HEK293T (cell line): Measurements from ENCODE around the gene CNTRL.

Source experiments
- CTCF ChIA-PET: fragments of 350-600 bp; formaldehyde crosslinking; extraction: SDS; loops from one replicate; lab custom pipeline; 2021; ENCODE audit warnings: antibody characterized with exemption, inconsistent platforms; lab: Yijun Ruan, JAX
- POLR2A ChIA-PET: fragments of 350-600 bp; formaldehyde crosslinking; extraction: SDS; loops from one replicate; lab custom pipeline; 2020; ENCODE audit warnings: antibody characterized with exemption, inconsistent platforms; lab: Yijun Ruan, JAX
- DNase-seq: peaks from one replicate; pipeline ENCODE4 v3.0.0; 2012; ENCODE audit warnings: mixed read lengths; ENCODE audit errors: extremely low spot score
- ARNT ChIP-seq: fragments of 450-650 bp; IDR thresholded peaks from 2 replicates; pipeline ENCODE4 v1.6.1; 2017; ENCODE audit warnings: mild to moderate bottlenecking
- BHLHE40 ChIP-seq: fragments of 450-650 bp; IDR thresholded peaks from 2 replicates; pipeline ENCODE4 v1.6.1; 2016; ENCODE audit warnings: mild to moderate bottlenecking, moderate library complexity, borderline replicate concordance
- CTBP1 ChIP-seq: fragments of 450-650 bp; IDR thresholded peaks from 2 replicates; pipeline ENCODE4 v1.6.1; 2016; ENCODE audit warnings: borderline replicate concordance
- ELF4 ChIP-seq: fragments of 450-650 bp; IDR thresholded peaks from 2 replicates; pipeline ENCODE4 v1.6.1; 2017; ENCODE audit warnings: antibody characterized with exemption
- FOXA1 ChIP-seq: fragments of 450-650 bp; IDR thresholded peaks from 2 replicates; pipeline ENCODE4 v1.6.1; 2016; ENCODE audit warnings: mild to moderate bottlenecking
- FOXK2 ChIP-seq: fragments of 450-650 bp; IDR thresholded peaks from 2 replicates; pipeline ENCODE4 v1.6.1; 2016; ENCODE audit warnings: mild to moderate bottlenecking
- FOXM1 ChIP-seq: fragments of 450-650 bp; IDR thresholded peaks from 2 replicates; pipeline ENCODE4 v1.6.1; 2017; ENCODE audit warnings: mild to moderate bottlenecking, borderline replicate concordance
- HDGF ChIP-seq: fragments of 450-650 bp; IDR thresholded peaks from 2 replicates; pipeline ENCODE4 v1.6.1; 2017; ENCODE audit warnings: antibody characterized with exemption, borderline replicate concordance
- L3MBTL2 ChIP-seq: fragments of 450-650 bp; conservative IDR thresholded peaks from 2 replicates; pipeline ENCODE4 v1.6.1; 2016; ENCODE audit warnings: mild to moderate bottlenecking
- LEF1 ChIP-seq: fragments of 450-650 bp; IDR thresholded peaks from 2 replicates; pipeline ENCODE4 v1.6.1; 2017; ENCODE audit warnings: mild to moderate bottlenecking, borderline replicate concordance
- NFRKB ChIP-seq: fragments of 450-650 bp; IDR thresholded peaks from 2 replicates; pipeline ENCODE4 v1.6.1; 2016; ENCODE audit warnings: mild to moderate bottlenecking, moderate library complexity
- PKNOX1 ChIP-seq: fragments of 450-650 bp; IDR thresholded peaks from 2 replicates; pipeline ENCODE4 v1.6.1; 2016
- SP1 ChIP-seq: fragments of 450-650 bp; IDR thresholded peaks from 2 replicates; pipeline ENCODE4 v1.6.1; 2017
- SUZ12 ChIP-seq: fragments of 450-650 bp; IDR thresholded peaks from 2 replicates; pipeline ENCODE4 v1.6.1; 2016; ENCODE audit warnings: mild to moderate bottlenecking
- TARDBP ChIP-seq: fragments of 450-650 bp; IDR thresholded peaks from 2 replicates; pipeline ENCODE4 v1.6.1; 2016
- ZNF384 ChIP-seq: fragments of 450-650 bp; IDR thresholded peaks from 2 replicates; pipeline ENCODE4 v1.6.1; 2016

CNTRL gene

GRCh38 chr9:121214005-121214404 is 139.2 kb downstream of the CNTRL start:
- ChIA-PET CTCF (interaction anchor here (0.5 to 1.7 kb wide), 6 partner anchors 21 to 186 kb away, joined by 3 to 9 read pairs (median 5); no protein-coding TSS in a partner anchor), POLR2A (interaction anchor here (2.9 kb wide), 1 partner anchor 12 kb away, joined by 15 read pairs; the partner anchor contains the start of gene RAB14)
- TF ChIP-seq HDGF: no peak
- TF ChIP-seq SP1: no peak
- TF ChIP-seq SUZ12: no peak; the same call in 1 of the 2 replicates
- no peak for TF ChIP-seq PKNOX1
- TF ChIP-seq FOXM1: no peak
- no peak for TF ChIP-seq CTBP1
- TF ChIP-seq NFRKB: no peak
- no peak for TF ChIP-seq LEF1
- TF ChIP-seq ELF4: no peak
- no peak for TF ChIP-seq ZNF384
- no peak for TF ChIP-seq L3MBTL2
- no peak for TF ChIP-seq ARNT
- TF ChIP-seq FOXA1: no peak
- DNase-seq: no peak

- ChIA-PET POLR2A (no interaction called here), CTCF (no interaction called here)
- no peak for DNase-seq
- no peak for TF ChIP-seq PKNOX1
- no peak for TF ChIP-seq SP1
- TF ChIP-seq FOXK2: no peak
- TF ChIP-seq ELF4: no peak
- no peak for TF ChIP-seq FOXM1
- TF ChIP-seq BHLHE40: no peak
- no peak for TF ChIP-seq HDGF
- TF ChIP-seq LEF1: no peak
- TF ChIP-seq ZNF384: no peak
- TF ChIP-seq NFRKB: no peak
- TF ChIP-seq TARDBP: no peak
- no peak for TF ChIP-seq SUZ12
- no peak for TF ChIP-seq L3MBTL2
- TF ChIP-seq FOXA1: no peak
- TF ChIP-seq CTBP1: no peak
- TF ChIP-seq ARNT: no peak
Measured at GRCh38 chr9:121216271-121216805, 141.6 kb downstream of the CNTRL start.

GRCh38 chr9:121217609-121218292 is 143.0 kb downstream of the CNTRL start:
- TF ChIP-seq TARDBP (no peak), HDGF (no peak), SP1 (no peak), ELF4 (no peak), FOXA1 (no peak), FOXK2 (no peak), NFRKB (no peak), ZNF384 (no peak), SUZ12 (no peak), LEF1 (no peak), BHLHE40 (no peak), PKNOX1 (no peak), ARNT (no peak), CTBP1 (no peak), FOXM1 (no peak)
- ChIA-PET CTCF (no interaction called here), POLR2A (no interaction called here)
- no peak for DNase-seq

- TF ChIP-seq TARDBP: no peak
- TF ChIP-seq FOXA1: no peak
- no peak for TF ChIP-seq CTBP1
- no peak for TF ChIP-seq ZNF384
- ChIA-PET POLR2A (no interaction called here), CTCF (no interaction called here)
- DNase-seq: no peak
Measured at GRCh38 chr9:121218357-121219027, 143.7 kb downstream of the CNTRL start.

- ChIA-PET POLR2A (no interaction called here), CTCF (no interaction called here)
- TF ChIP-seq ZNF384: no peak
- no peak for TF ChIP-seq FOXA1
- no peak for TF ChIP-seq TARDBP
- TF ChIP-seq SUZ12: no peak
- no peak for TF ChIP-seq FOXM1
- TF ChIP-seq NFRKB: no peak
- TF ChIP-seq FOXK2: no peak
- TF ChIP-seq LEF1: no peak
- TF ChIP-seq SP1: no peak
- TF ChIP-seq HDGF: no peak
- no peak for TF ChIP-seq L3MBTL2
- TF ChIP-seq ARNT: no peak
- no peak for TF ChIP-seq ELF4
- TF ChIP-seq PKNOX1: no peak
- no peak for TF ChIP-seq CTBP1
- no peak for TF ChIP-seq BHLHE40
- DNase-seq: no peak
Measured at GRCh38 chr9:121219530-121219929, 144.8 kb downstream of the CNTRL start.
